AML-193 (cell line): ENCODE results near the gene KRTAP5-7.
"Not testable (repeated sequence)": the region's sequence is repeated elsewhere in the genome, so short reads cannot be mapped to it uniquely, and the experiment has no call there.

Experiments
- DNase-seq, 2 experiments: peaks; one replicate each; lab custom pipeline; 2025; lab: John Stamatoyannopoulos, UW

The KRTAP5-7 gene

DNA sequence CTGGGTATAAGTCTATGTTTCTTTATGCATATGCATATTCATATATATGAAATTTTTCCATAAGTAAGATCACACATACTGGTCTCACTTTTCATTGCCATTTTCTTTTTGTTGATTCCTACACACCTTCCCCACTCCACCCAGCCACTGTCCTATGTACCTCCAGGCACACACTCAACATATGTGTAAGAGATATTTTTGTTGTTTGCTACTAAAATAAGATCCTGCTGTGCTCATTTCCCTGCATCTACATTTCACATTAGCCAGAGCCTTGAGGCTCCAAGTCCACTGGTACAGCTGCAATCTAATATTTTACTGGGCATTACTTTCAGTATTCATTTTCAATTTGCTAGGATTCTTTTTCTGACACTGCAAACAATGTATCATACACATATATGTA, 30.2 kb downstream of the KRTAP5-7 start:
- DNase-seq: no peak

DNA sequence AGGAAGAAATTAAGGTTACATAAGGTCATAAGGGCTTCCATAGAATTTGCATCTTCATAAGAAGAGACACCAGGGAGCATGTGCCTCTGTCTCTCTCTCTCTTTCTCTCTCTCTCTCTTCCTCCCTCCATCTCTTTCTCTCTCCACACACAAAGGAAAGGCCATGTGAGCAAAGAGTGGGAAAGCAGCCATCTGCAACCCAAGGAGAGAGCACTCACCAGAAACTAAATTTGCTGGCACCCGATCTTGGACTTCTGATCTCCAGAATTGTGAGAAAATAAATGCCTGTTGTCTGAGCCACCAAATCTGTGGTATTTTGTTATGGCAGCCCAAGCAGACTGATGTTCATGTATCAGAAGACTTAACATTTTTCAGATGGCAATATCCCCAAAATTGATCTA, 31.9 kb downstream of the KRTAP5-7 start:
- no peak for DNase-seq

DNA sequence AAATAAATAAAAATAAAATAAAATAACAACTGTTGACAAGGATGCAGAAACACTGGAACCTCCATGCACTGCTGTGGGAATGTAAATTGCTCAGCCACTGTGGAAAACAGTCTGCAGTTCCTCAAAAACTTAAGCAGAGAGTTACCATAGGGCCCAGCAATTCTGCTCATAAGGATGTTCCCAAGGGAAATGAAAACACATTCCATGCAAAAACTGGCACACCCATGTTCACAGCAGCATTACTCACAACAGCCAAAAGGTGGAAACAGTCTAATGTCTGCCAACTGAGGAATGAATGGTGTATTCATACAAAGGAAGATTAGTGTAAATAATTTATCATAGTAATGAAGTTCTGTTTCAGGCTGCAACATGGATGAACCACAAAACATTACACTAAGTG, 35.1 kb downstream of the KRTAP5-7 start:
- no peak for DNase-seq

DNA sequence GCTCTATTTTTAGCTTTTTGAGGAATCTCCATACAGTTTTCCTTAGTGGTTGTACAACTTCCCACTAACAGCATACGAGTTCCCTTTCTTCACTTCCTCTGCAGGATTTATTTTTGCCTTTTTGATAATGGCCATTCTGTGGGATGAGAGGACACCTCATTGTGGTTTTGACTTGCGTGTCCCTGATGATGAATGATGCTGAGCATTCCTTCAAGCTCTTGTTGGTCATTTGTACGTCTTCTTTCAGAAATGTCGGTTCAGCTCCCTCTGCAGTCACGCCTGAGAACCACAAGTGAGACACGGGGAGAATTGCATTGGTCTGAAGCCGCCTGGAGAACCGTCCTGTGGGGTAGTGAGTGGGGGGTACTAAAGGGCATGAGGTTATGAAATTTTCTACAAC, 36.3 kb downstream of the KRTAP5-7 start:
- DNase-seq: peak; percentile 43 to 52

DNA sequence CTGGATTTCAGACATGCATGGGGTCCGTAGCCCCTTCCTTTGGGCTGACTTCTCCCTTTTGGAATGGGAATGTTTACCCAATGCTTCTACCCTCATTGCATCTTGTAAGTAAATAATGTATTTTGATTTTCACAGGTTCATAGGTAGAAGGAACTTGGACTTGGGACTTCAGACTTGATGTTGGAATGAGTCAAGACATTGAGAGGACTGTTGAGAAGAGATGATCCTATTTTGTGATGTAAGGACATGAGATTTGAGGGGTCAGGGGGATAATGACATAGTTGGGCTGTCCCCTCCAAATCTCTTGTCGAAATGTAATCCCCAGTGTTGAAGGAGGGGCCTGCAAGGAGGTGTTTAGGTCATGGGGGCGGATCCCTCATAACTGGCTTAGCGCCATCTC, 37.4 kb downstream of the KRTAP5-7 start:
- no peak for DNase-seq

DNA sequence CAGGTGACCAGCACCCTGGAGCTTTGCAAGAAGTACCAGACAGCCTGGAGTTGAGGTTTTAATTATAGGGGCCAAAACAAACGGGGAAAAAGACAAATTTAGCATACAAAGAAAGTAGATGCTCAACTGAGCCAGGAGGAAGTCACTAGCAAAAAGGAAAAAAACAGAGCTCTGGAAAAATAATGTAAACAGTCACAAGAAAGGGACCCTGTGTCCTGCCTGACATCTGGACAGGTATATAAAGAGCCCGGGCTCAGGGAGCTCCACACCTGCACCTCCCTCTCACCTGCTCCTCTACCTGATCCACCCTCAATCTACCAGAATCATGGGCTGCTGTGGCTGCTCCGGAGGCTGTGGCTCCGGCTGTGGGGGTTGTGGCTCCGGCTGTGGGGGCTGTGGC, 38.2 kb downstream of the KRTAP5-7 start, which contains the start of gene KRTAP5-10:
Gene KRTAP5-10, plus strand, starts transcription at position 301 of the 400 bp plus-strand sequence. Its CDS starts 25 bp downstream, at position 326.
- no peak for DNase-seq

DNA sequence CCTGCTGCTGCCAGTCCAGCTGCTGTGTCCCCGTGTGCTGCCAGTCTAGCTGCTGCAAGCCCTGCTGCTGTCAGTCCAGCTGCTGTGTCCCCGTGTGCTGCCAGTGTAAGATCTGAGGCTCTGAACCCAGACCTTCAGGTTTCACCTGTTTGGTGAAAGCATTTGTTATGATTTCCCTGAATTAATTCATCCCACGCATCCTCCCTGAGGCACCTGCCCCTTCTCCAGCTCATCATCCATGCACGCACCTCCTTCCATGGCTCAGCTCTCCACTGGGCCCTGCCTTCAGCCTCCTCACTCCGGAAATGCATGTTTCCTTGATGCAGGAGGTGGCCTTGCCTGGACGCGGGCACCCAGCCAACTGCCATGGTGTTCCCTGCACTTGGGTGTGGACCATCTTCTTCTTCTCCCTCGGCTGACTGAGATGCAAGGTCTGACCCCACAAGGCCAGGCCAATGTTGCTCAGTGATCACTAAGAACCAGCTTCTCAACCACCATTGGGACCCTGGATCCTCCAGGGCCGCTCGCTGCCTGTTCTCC, 39.1 kb downstream of the KRTAP5-7 start:
- DNase-seq: no peak

DNA sequence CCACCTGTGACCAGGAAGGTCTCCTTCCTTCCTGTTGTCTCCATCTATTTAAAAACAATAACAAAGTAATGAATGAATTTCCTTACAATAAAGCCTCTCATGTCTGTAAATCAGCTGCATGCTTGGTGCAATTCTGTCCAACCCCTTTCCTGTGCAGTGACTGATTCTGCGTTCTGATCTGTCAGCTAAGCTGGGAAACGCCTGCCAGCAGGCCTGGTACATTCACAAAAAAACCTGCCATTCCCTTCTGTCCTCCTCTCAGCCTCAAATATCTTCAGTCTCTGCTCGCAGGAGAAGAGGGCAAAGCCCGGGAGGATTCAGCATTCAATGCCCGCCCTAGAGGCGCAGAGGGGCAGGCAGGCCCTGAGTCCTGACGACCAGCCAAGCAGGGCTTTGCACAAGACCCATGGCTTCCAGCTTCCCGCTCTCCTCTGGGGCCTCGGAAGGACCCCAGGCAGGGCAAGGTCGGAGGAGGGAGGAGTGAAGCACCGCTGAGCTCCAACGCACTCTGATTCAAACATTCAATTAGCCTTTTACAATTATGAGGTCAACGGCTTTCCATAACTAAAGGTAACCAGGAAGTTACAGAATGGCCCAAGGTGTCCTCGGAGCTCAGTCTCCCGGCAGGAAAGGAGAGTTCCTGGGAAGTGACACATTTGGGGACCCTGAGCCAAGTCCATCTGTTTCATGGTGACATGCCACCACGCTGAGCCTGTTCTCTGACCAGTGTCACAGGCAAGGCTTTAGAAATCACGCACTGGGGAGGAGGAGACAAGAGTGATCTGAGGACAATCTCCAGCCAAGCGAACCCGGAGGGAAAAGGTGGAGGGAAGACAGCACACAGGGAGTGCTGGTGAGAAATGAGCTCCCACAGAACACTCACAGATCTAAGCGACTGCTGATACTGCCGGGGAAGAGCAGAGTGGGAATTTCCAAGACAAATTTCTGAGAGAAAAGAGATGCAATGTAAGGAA, 39.8 kb downstream of the KRTAP5-7 start:
- DNase-seq: not testable (repeated sequence)

DNA sequence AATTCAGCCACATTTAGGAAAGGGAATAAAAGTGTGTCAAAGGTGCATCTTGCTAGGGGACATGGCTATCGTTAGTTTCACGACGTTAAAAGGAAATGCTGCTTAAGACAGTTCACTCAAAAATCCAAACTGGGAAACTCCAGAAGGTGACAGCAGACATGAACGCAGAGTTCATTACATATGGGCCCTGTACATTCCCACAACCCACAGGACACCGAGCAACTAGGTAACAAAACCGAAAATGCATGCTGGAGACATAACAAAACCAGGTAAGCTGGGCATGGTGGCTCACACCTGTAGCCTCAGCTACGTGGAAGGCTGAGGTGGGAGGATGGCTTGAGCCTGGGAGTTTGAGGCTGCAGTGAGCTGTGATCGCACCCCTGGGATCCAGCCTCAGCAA, 40.6 kb downstream of the KRTAP5-7 start:
- DNase-seq: not testable (repeated sequence)

DNA sequence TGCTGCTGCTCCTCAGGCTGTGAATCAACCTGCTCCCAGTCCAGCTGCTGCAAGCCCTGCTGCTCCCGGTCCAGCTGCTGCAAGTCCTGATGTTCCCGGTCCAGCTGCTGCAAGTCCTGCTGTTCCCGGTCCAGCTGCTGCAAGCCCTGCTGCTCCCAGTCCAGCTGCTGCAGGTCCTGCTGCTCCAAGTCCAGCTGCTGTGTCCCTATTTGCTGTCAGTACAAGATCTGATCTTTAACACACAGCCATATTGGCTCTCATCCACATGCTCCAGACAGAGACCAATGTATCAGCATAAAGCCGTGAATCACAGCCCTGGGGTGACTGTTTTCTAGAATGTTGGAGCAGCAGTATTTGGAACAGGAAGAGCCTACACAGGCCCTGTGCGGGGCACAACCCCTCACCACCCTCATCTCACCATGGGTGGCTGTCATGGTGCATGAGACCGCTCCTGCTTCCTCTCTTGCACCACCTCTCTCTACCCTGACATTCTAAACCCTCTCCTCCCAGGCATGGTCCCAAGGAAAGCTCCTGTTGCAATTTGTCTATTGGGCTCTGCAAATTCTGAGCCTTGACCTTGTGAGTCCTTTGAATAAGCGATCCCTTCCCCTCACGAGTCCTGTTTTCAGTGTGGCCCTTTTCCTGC, 41.8 kb downstream of the KRTAP5-7 start:
- no peak for DNase-seq

DNA sequence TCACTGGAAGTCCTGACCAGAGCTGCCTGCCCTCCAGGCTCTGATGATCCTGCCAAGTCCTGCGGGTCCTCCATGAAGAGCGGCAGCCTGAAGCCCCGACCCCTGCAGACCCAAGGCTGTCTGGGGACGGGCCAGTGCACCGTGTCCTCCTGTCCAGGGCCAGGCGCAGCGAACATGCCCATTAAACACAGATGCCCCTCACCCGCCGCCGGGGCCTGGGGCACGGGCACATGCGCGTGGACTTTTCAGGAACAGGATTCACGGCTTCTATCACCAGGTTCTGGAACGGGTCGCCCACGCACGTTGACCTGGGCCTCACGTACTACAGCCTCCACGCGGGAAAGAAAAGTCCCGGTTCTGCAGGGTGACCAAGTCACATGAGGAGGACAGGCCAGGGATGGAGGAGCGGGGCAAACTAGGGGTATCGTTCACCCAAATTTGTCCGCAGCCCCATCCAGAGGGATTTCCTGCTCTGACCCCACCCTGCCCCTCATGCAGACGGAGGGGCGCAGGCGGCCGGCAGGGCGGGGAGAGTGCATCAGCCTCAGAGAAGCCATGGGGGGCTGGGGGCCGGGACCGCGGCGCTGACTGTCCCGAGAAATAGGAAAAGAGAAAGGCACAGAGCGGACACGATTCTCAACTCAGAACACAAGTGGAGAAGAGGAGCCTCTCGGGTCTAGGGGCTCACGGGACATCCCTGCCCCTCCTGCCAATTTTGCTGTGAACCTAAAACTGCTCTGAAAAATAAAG, 44.2 kb downstream of the KRTAP5-7 start:
- not testable (repeated sequence) for DNase-seq

DNA sequence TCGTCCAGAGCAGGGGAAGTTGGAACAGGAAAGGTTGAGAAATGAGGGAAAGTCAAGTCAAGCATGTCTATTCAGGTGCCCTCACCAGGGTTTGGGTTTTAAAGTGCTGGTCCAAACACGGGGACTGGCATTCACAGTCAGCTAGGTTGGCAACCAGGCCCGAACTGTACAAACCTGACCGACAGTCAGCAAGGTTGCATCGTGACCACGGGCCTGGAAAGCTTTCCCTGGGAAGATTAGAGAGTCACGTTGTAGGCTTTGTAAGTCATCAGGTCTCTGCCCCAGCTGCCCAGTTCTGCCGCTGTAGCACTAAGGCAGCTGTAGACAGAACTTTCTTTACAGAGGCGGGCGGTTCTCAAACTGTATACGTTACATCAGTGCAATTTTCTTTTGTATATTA, 45.7 kb downstream of the KRTAP5-7 start:
- no peak for DNase-seq

DNA sequence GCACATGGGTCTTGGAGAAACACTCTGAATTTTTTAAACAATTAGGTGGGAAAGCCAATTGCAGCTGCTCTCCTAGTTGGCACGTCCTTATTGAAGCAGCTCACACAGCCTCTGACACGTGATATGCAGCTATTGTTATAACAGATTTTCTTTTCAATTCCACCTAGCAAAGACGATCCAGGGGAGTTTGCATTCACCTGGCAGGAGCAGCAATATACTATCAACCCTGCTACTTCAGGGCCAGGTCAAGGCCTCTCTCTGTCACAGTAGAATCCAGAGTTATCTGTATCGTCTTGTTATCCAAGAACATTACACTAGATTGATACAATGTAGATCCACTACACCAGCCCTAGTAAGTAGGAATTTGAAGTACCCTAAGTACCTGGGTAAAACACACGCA, 47.4 kb downstream of the KRTAP5-7 start:
- no peak for DNase-seq

DNA sequence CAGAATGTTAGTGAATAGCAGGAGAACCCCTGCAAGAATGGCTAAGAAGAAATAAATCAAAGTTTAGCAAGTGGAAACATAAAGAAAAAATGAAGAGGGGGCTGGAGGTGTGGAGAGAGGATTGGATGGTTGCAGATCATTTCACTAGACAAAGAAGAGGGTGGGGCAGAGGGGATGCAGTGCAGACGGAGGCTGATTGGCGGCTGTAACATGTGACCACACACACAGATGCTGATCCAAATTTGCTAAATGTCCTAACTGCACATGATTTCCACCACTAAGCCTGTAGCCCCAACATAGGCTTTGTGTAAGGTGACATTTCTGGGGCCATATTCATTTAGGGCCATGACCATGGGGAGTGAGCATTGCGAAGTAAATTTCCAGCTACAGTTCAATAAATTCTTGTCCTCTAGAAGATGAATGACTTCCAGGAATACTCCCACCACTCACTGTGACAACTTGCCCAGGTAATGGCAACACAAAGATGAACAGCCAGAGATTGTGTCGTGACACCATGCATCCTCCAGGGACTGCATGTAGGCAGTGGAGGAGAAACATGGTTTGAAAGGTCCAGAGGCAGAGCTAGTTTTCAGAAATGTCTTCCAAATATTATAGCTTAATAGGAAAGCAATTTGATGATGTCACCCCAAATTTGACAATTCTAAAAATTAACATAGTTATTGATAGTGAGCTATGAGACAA, 48.8 kb downstream of the KRTAP5-7 start:
- no peak for DNase-seq

DNA sequence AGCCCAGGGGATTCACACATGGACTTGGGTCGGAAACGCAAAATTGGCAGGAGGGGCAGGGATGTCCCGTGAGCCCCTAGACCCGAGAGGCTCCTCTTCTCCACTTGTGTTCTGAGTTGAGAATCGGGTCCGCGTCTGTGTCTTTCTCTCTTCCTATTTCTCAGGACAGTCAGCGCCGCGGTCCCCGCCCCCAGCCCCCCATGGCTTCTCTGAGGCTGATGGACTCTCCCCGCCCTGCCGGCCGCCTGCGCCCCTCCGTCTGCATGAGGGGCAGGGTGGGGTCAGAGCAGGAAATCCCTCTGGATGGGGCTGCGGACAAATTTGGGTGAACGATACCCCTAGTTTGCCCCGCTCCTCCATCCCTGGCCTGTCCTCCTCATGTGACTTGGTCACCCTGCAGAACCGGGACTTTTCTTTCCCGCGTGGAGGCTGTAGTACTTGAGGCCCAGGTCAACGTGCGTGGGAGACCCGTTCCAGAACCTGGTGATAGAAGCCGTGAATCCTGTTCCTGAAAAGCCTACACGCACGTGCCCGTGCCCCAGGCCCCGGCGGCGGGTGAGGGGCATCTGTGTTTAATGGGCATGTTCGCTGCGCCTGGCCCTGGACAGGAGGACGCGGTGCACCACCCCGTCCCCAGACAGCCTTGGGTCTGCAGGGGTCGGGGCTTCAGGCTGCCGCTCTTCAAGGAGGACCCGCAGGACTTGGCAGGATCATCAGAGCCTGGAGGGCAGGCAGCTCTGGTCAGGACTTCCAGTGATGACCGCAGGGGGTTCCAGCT, 49.8 kb downstream of the KRTAP5-7 start:
- not testable (repeated sequence) for DNase-seq

DNA sequence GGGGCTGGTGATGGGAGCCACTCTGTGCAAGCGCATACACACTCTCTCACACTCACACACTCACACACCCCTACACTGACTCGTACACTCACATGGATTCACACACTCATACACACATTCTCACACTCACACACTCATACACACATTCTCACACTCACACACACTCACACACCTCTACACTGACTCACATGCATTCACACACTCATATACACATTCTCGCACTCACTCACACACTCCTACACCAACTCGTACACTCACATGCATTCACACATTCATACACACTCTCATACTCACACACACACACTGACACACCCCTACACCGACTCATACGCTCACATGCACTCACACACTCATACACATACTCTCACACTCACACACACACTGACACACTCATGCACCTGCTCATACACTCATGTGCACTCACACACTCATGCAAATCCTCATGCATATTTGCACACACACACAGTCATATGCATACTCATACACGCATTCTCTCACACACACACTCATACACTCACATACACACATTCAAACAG, 50.5 kb downstream of the KRTAP5-7 start:
- no peak for DNase-seq
